GM12801 (cell line): ENCODE measurements around the gene KDM2A.

Experiments
- CTCF ChIP-seq: IDR thresholded peaks from one replicate; pipeline ENCODE4 v1.5.1; 2011; ENCODE audit warnings: control low read depth; ENCODE audit not compliant: insufficient read length; ENCODE audit errors: extremely low read depth

KDM2A gene

GRCh38 chr11:67273260-67273990 lies 154.4 kb downstream of the KDM2A start:
- TF ChIP-seq CTCF = no peak

- TF ChIP-seq CTCF = no peak
Observed at GRCh38 chr11:67274768-67275605, 155.9 kb downstream of the KDM2A start.

GRCh38 chr11:67275606-67276409 lies 156.7 kb downstream of the KDM2A start:
- TF ChIP-seq CTCF = no peak

GRCh38 chr11:67276781-67277230 lies 157.7 kb downstream of the KDM2A start:
- no peak for TF ChIP-seq CTCF

GRCh38 chr11:67277231-67277961 lies 158.3 kb downstream of the KDM2A start:
- TF ChIP-seq CTCF = no peak

GRCh38 chr11:67278135-67278938 lies 159.3 kb downstream of the KDM2A start:
- no peak for TF ChIP-seq CTCF
